GM12874 (cell line): ENCODE results near the gene KDM4C.

Experiments used
- CTCF ChIP-seq: IDR thresholded peaks from 2 replicates; pipeline ENCODE4 v1.5.1; 2011; ENCODE audit warnings: low read depth, mild to moderate bottlenecking, control low read depth, low read length, moderate library complexity; ENCODE audit not compliant: insufficient read depth

The KDM4C gene

GRCh38 chr9:6938873-6939272, 181.1 kb downstream of the KDM4C start:
- TF ChIP-seq CTCF: no peak

- no peak for TF ChIP-seq CTCF
These were observed 183.7 kb downstream of the KDM4C start for GRCh38 chr9:6941501-6941900.

GRCh38 chr9:6942406-6942805, 184.6 kb downstream of the KDM4C start:
- TF ChIP-seq CTCF: no peak

- no peak for TF ChIP-seq CTCF
These were observed 185.5 kb downstream of the KDM4C start for GRCh38 chr9:6943293-6943692.

- TF ChIP-seq CTCF: no peak
These were observed 186.3 kb downstream of the KDM4C start for GRCh38 chr9:6944093-6944551.

GRCh38 chr9:6944896-6945295, 187.1 kb downstream of the KDM4C start:
- no peak for TF ChIP-seq CTCF

- no peak for TF ChIP-seq CTCF
These were observed 188.0 kb downstream of the KDM4C start for GRCh38 chr9:6945816-6946215.

GRCh38 chr9:6946583-6947166, 188.9 kb downstream of the KDM4C start:
- no peak for TF ChIP-seq CTCF
